ENCODE measurements around the gene NMRK1. TPM values are rescaled to one million over a fixed set of nuclear protein-coding genes. Genes with fewer than 3 reads are reported as not detected.

NMRK1 gene
- total and polyA plus RNA-seq, 2 of the 13 experiments (the other 11 are each of a cell fraction or from before 2014, with no cell fraction given) = 9.1 to 12.9 TPM

DNA sequence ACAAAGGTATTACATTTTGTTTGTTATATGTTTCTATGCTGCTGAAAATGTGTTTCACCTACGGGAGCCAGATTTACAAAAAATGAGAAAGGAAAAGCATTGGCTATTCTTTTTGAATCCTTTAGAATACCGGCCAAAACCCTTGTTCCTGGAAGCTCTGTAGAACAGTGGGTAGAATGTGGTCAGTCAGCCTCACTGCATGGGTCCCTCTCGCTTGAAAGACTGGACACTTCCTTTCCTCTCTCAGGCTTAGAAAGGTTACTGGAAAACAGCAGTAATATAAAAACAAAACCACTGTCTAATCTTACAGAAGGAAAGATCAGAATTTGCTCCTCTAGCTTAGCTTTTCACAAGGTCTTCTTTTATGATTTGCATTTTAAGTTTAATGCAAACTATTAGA lies 45.4 kb upstream of the NMRK1 start:
- in situ Hi-C loops (cut with HindIII; ENCODE audit: extremely low pct_ligation_motif_present, low pct_unique_long_range_greater_than_20kb) = no loop called here
- TF ChIP-seq SAP130 (CRISPR knock-in tag; IDR thresholded peaks at IDR 0.05; ENCODE audit: low read depth) (no peak), SP140L (CRISPR knock-in tag; IDR thresholded peaks at IDR 0.05; ENCODE audit: borderline replicate concordance) (no peak), ZNF234 (CRISPR knock-in tag; conservative IDR thresholded peaks at IDR 0.05) (no peak), FOXA3 (CRISPR knock-in tag; IDR thresholded peaks at IDR 0.05) (no peak), FIP1L1 (IDR thresholded peaks at IDR 0.05; ENCODE audit: borderline replicate concordance, insufficient read depth, low read depth, low read length) (no peak), EED (CRISPR knock-in tag; IDR thresholded peaks at IDR 0.05) (no peak)
- TF ChIP-seq, protein P1, sequence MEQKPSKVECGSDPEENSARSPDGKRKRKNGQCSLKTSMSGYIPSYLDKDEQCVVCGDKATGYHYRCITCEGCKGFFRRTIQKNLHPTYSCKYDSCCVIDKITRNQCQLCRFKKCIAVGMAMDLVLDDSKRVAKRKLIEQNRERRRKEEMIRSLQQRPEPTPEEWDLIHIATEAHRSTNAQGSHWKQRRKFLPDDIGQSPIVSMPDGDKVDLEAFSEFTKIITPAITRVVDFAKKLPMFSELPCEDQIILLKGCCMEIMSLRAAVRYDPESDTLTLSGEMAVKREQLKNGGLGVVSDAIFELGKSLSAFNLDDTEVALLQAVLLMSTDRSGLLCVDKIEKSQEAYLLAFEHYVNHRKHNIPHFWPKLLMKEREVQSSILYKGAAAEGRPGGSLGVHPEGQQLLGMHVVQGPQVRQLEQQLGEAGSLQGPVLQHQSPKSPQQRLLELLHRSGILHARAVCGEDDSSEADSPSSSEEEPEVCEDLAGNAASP (CRISPR knock-in tag; IDR thresholded peaks at IDR 0.05; ENCODE audit: borderline replicate concordance) = no peak
- TF ChIP-seq, protein P2, sequence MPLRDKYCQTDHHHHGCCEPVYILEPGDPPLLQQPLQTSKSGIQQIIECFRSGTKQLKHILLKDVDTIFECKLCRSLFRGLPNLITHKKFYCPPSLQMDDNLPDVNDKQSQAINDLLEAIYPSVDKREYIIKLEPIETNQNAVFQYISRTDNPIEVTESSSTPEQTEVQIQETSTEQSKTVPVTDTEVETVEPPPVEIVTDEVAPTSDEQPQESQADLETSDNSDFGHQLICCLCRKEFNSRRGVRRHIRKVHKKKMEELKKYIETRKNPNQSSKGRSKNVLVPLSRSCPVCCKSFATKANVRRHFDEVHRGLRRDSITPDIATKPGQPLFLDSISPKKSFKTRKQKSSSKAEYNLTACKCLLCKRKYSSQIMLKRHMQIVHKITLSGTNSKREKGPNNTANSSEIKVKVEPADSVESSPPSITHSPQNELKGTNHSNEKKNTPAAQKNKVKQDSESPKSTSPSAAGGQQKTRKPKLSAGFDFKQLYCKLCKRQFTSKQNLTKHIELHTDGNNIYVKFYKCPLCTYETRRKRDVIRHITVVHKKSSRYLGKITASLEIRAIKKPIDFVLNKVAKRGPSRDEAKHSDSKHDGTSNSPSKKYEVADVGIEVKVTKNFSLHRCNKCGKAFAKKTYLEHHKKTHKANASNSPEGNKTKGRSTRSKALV (CRISPR knock-in tag; IDR thresholded peaks at IDR 0.05) = no peak
- TF ChIP-seq, protein P3, sequence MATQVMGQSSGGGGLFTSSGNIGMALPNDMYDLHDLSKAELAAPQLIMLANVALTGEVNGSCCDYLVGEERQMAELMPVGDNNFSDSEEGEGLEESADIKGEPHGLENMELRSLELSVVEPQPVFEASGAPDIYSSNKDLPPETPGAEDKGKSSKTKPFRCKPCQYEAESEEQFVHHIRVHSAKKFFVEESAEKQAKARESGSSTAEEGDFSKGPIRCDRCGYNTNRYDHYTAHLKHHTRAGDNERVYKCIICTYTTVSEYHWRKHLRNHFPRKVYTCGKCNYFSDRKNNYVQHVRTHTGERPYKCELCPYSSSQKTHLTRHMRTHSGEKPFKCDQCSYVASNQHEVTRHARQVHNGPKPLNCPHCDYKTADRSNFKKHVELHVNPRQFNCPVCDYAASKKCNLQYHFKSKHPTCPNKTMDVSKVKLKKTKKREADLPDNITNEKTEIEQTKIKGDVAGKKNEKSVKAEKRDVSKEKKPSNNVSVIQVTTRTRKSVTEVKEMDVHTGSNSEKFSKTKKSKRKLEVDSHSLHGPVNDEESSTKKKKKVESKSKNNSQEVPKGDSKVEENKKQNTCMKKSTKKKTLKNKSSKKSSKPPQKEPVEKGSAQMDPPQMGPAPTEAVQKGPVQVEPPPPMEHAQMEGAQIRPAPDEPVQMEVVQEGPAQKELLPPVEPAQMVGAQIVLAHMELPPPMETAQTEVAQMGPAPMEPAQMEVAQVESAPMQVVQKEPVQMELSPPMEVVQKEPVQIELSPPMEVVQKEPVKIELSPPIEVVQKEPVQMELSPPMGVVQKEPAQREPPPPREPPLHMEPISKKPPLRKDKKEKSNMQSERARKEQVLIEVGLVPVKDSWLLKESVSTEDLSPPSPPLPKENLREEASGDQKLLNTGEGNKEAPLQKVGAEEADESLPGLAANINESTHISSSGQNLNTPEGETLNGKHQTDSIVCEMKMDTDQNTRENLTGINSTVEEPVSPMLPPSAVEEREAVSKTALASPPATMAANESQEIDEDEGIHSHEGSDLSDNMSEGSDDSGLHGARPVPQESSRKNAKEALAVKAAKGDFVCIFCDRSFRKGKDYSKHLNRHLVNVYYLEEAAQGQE (IDR thresholded peaks at IDR 0.05; ENCODE audit: borderline replicate concordance in 1 of 2, low read depth in 1 of 2, low read length in 2 of 2) = no peak
- TF ChIP-seq, protein P4, sequence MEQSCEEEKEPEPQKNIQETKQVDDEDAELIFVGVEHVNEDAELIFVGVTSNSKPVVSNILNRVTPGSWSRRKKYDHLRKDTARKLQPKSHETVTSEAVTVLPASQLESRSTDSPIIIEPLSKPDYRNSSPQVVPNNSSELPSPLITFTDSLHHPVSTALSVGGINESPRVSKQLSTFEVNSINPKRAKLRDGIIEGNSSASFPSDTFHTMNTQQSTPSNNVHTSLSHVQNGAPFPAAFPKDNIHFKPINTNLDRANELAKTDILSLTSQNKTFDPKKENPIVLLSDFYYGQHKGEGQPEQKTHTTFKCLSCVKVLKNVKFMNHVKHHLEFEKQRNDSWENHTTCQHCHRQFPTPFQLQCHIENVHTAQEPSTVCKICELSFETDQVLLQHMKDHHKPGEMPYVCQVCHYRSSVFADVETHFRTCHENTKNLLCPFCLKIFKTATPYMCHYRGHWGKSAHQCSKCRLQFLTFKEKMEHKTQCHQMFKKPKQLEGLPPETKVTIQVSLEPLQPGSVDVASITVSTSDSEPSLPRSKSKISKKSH (CRISPR knock-in tag; IDR thresholded peaks at IDR 0.05; ENCODE audit: borderline replicate concordance) = no peak
- TF ChIP-seq, protein P5, sequence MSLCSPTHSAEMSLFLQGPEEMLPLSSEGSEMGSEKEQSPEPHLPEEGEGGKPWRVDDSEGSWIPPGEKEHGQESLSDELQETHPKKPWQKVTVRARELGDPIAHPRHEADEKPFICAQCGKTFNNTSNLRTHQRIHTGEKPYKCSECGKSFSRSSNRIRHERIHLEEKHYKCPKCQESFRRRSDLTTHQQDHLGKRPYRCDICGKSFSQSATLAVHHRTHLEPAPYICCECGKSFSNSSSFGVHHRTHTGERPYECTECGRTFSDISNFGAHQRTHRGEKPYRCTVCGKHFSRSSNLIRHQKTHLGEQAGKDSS (CRISPR knock-in tag; IDR thresholded peaks at IDR 0.05; ENCODE audit: borderline replicate concordance, low read depth) = no peak
- TF ChIP-seq, protein P6, sequence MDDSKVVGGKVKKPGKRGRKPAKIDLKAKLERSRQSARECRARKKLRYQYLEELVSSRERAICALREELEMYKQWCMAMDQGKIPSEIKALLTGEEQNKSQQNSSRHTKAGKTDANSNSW (CRISPR knock-in tag; IDR thresholded peaks at IDR 0.05; ENCODE audit: borderline replicate concordance) = no peak
- no peak for ATAC-seq
- H3K4me2 ChIP-seq (ENCODE audit: low read depth, low read length) = no peak overlapping the region
- CTCF ChIA-PET (ENCODE audit: low intra/inter-chr PET ratio, low total read pairs) = no interaction called here
- H3K27me3 ChIP-seq (ENCODE audit: control insufficient read depth in 1 of 2, insufficient read depth in 2 of 2, low read length in 2 of 2) = no peaks in the 10 kb centered on the region
- no TSS peak for BruUV-seq (replicated peaks)
- intact Hi-C loops (cut with micrococcal nuclease; ENCODE audit: unreplicated experiment) = no loop called here
- no peak overlapping the region for H3K27ac ChIP-seq (ENCODE audit: extremely low read length, insufficient read depth, low read length)
- peaks cover 4 to 46% of the 10 kb centered on the region in 2 experiments; a peak in 4 of 5 replicates for H3K36me3 ChIP-seq (replicated peaks in 1 of 2; ENCODE audit: control insufficient read depth in 1 of 2, insufficient read depth in 2 of 2, low read length in 2 of 2)
- FAIRE-seq = no peak
- no peak overlapping the region for H3K4me3 ChIP-seq (replicated peaks in 1 of 3; ENCODE audit: insufficient read depth in 1 of 3, low read depth in 2 of 3, low read length in 3 of 3)
- H3K9me3 ChIP-seq (ENCODE audit: low read length) = no peaks in the 10 kb centered on the region
- H2AFZ ChIP-seq (ENCODE audit: low read length) = no peak overlapping the region
- no peak for DNase-seq (ENCODE audit: low spot score)
- H3K9ac ChIP-seq (ENCODE audit: insufficient read depth, low read depth, low read length) = no peak overlapping the region
- POLR2A ChIA-PET = no interaction called here
- no peaks in the 10 kb centered on the region for H4K20me1 ChIP-seq (ENCODE audit: insufficient read depth, low read length)
- H3K4me1 ChIP-seq (ENCODE audit: insufficient read depth, low read length) = no peaks in the 10 kb centered on the region
- no peaks in the 10 kb centered on the region for H3K79me2 ChIP-seq (ENCODE audit: insufficient read depth, low read length)
- 97% methylated on average over 3 of the region's 3 CpGs for WGBS (ENCODE audit: low lambda C conversion rate)

All from HepG2 (cell line).